Measurements from ENCODE around the gene PARD6B.

The PARD6B gene

GRCh38 chr20:50802289-50802688, 70.9 kb downstream of the PARD6B start:
- DNase-seq, result no peak

GRCh38 chr20:50804437-50805348, 73.3 kb downstream of the PARD6B start:
- no peak for DNase-seq

- no peak for DNase-seq
These were observed 73.9 kb downstream of the PARD6B start for GRCh38 chr20:50805349-50805684.

- no peak for DNase-seq
These were observed 74.9 kb downstream of the PARD6B start for GRCh38 chr20:50806126-50806768.
